Erythroblast (primary cell): ENCODE measurements around the gene RNGTT.

Experiments used
- DNase-seq, 2 experiments: peaks; one replicate each; lab custom pipeline; 2025; lab: John Stamatoyannopoulos, UW
- GATA1 ChIP-seq: IDR thresholded peaks from 2 replicates; pipeline ENCODE4 v1.6.1; 2011; ENCODE audit warnings: low read depth, mild to moderate bottlenecking, control low read depth, low read length, moderate library complexity
- POLR2A ChIP-seq: IDR thresholded peaks from 2 replicates; pipeline ENCODE4 v1.6.1; 2011; ENCODE audit warnings: mild to moderate bottlenecking, low read length

RNGTT gene

GRCh38 chr6:88872962-88873361, 90.5 kb downstream of the RNGTT start:
- TF ChIP-seq GATA1 (no peak), POLR2A (no peak)
- DNase-seq, result no peak

DNA sequence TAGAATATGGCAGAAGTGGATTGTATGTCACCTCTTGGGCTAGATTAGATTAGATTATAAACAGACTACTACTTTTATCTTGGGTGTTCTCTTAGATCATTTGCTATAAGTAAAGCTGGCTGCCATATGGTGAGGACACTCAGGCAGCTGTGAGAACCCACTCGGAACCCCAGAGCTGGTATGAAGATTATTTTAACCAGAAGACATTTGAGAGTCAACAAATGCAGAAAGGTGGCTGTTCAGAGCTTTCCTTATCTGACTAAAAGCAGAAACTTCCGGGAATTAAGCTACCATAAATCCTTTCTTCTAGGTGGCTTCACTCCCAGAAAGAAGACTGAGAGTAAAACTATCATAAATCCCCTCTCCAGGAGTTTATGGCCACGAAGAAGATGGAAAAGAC, 91.9 kb downstream of the RNGTT start:
- peak in 1 of 2 experiments; percentile 11 for DNase-seq
- TF ChIP-seq GATA1 (no peak), POLR2A (no peak)

- TF ChIP-seq GATA1 (no peak), POLR2A (no peak)
- DNase-seq, result peak; percentile 66 to 82
Measured at GRCh38 chr6:88870717-88871330, 92.6 kb downstream of the RNGTT start.

- TF ChIP-seq POLR2A (no peak), GATA1 (no peak)
- DNase-seq, result peak; percentile 1 to 2
Measured at GRCh38 chr6:88869263-88870020, 94.0 kb downstream of the RNGTT start.

- no peak for DNase-seq
- TF ChIP-seq GATA1 (no peak), POLR2A (no peak)
Measured at GRCh38 chr6:88867841-88868731, 95.3 kb downstream of the RNGTT start.

DNA sequence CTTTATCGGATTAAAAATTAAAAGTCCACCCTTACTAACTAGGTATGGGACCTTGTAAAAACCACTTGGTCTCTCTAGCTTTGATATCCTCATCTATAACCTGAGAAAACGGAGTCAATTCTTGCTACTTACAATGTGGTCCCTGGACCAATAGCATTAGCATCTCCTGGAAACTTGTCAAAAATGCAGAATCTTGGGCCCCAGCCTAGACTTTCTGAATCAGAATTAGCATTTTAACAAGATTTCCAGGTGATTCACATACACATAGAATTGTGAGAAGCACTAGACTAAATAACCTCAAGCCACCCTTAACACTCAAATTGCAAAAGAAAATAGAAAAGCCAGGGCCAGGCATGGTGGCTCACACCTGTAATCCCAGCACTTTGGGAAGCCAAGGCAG, 96.6 kb downstream of the RNGTT start:
- no peak for DNase-seq
- TF ChIP-seq GATA1 (no peak), POLR2A (no peak)

GRCh38 chr6:88865275-88865674, 98.1 kb downstream of the RNGTT start:
- no peak for DNase-seq
- no peak for TF ChIP-seq POLR2A
- TF ChIP-seq GATA1, result no peak

GRCh38 chr6:88864359-88865054, 98.9 kb downstream of the RNGTT start:
- DNase-seq, result no peak
- TF ChIP-seq POLR2A (no peak), GATA1 (no peak)

DNA sequence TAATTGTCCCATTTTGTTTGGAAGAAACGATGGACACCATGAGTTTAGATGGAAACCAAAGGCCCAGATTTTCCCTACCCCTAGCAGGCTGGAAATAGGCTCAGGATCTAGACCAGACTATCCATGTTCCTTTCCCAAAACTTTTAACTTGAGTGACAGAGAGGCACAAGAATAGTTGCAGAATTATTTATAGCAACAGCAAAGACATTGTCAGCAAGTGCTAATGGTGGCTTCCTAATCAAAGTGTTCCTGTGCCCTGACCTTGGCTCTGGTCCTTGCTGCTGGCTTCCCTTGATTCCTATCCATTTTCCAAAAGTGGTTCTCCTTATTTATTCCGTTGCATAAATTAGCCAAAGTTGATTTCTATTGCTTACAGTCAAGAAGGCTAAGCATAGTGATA, 103.1 kb downstream of the RNGTT start:
- DNase-seq, result no peak
- TF ChIP-seq POLR2A (no peak), GATA1 (no peak)

GRCh38 chr6:88858455-88858854, 105.0 kb downstream of the RNGTT start:
- TF ChIP-seq POLR2A (no peak), GATA1 (no peak)
- no peak for DNase-seq

- no peak for TF ChIP-seq POLR2A
- TF ChIP-seq GATA1, result no peak
- no peak for DNase-seq
Measured at GRCh38 chr6:88856566-88856965, 106.9 kb downstream of the RNGTT start.

- no peak for DNase-seq
- TF ChIP-seq POLR2A, result no peak
- TF ChIP-seq GATA1, result no peak
Measured at GRCh38 chr6:88855541-88856147, 107.8 kb downstream of the RNGTT start.

- TF ChIP-seq GATA1 (no peak), POLR2A (no peak)
- no peak for DNase-seq
Measured at GRCh38 chr6:88852775-88853174, 110.6 kb downstream of the RNGTT start.
